Epithelial cell of proximal tubule (primary cell): Measurements from ENCODE around the gene CPNE9. TPM values are rescaled to one million over a fixed set of nuclear protein-coding genes. Genes with fewer than 3 reads are reported as not detected.
A peak's percentile ranks its signal among the peaks of the same experiment; 100 is the strongest.

Experiments used
- DNase-seq: peaks from one replicate; pipeline ENCODE4 v3.0.0-alpha.2; 2011; ENCODE audit warnings: low read depth
- H3K4me3 ChIP-seq: 2 replicates; pipeline ENCODE4 v1.5.1; 2011; ENCODE audit warnings: low read depth, mild to moderate bottlenecking, low read length
- total RNA-seq: library from RNA; depleted of rRNA; stranded (reverse); fragments of >200 nt; gene quantifications from 2 replicates; pipeline ENCODE4 v1.2.3, GENCODE V29; 2015
- TF ChIP-seq, protein P1 (sequence below): conservative IDR thresholded peaks from 2 replicates; pipeline ENCODE4 v1.5.1; 2012; ENCODE audit warnings: low read depth, mild to moderate bottlenecking, low read length

The CPNE9 gene
- total RNA-seq, 1 donor from 2014 or later = not detected

DNA sequence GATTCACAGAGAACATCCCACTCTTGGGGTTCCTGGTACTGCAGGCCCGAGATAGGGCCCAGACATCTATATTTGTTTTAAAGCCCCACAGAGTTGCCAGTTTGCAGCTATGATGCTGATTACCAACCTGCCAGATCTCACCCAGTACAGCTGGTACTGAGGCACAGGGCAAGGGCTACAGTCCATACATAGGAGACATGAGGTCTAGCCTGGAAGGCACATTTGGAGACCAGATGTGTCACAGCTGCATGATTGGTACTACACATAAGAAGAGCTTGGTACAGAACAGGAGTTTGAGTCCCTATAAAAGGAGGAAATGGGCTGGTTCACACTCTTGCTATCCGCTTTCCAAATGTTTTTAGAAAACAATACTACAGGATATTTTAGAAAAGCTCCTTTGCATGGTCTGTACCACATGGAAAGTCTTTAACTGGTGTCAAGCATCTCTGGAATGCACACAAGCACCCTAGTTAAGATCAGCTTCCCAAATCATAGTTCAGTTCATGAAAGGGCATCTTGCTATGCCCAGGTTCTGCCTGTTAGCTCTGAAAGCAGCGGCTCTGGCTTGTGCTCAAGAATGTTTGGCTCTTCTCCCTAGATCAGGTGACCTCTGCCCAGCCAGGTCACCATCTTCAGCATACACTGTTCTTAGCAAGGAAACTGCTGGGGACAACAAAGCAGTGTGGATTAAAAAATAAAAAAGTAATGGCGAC lies 33.8 kb upstream of the CPNE9 start:
- TF ChIP-seq, protein P1, sequence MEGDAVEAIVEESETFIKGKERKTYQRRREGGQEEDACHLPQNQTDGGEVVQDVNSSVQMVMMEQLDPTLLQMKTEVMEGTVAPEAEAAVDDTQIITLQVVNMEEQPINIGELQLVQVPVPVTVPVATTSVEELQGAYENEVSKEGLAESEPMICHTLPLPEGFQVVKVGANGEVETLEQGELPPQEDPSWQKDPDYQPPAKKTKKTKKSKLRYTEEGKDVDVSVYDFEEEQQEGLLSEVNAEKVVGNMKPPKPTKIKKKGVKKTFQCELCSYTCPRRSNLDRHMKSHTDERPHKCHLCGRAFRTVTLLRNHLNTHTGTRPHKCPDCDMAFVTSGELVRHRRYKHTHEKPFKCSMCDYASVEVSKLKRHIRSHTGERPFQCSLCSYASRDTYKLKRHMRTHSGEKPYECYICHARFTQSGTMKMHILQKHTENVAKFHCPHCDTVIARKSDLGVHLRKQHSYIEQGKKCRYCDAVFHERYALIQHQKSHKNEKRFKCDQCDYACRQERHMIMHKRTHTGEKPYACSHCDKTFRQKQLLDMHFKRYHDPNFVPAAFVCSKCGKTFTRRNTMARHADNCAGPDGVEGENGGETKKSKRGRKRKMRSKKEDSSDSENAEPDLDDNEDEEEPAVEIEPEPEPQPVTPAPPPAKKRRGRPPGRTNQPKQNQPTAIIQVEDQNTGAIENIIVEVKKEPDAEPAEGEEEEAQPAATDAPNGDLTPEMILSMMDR = no peak
- H3K4me3 ChIP-seq = no peak overlapping the region
- peak; percentile 36 for DNase-seq

DNA sequence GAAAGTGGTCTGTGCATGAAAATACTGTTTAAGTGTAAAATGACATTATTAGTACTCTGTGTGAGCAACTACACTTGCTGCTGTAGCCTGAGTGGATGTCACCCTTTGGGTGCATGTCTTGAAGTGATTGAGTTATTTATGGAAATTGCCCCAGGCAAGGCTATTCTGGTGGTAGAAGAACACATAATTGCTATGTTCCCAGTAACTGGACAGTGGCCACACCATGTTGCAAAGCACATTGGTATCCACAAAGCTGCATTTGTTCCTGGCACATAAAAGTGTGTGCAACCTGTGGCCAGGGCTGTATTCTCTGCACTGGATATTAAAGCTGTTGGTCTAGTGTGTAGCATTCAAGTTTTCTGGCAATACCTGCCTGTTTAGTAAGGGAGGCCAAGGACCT lies 30.6 kb upstream of the CPNE9 start:
- no peak overlapping the region for H3K4me3 ChIP-seq
- no peak for DNase-seq
- TF ChIP-seq, protein P1 = no peak

DNA sequence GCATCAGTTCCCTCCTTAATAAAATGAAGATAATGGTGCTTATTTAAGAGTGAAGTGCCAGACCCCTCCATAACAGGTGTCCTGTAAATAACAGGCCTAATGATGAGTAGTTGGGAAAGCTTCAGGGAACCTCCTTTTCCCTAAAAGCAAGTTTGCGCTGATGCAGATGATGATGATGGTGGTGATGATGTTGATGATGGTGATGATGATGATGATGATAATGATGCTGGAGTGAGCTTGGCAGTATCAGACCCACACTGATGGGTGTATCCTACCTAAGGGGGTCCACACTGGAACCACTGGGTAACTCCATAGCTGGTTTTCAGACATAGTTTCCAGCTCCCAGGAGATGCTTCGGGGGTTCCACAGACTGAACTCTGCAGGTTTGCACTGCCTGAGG lies 29.9 kb upstream of the CPNE9 start:
- TF ChIP-seq, protein P1 = no peak
- DNase-seq = no peak
- H3K4me3 ChIP-seq = no peak overlapping the region

DNA sequence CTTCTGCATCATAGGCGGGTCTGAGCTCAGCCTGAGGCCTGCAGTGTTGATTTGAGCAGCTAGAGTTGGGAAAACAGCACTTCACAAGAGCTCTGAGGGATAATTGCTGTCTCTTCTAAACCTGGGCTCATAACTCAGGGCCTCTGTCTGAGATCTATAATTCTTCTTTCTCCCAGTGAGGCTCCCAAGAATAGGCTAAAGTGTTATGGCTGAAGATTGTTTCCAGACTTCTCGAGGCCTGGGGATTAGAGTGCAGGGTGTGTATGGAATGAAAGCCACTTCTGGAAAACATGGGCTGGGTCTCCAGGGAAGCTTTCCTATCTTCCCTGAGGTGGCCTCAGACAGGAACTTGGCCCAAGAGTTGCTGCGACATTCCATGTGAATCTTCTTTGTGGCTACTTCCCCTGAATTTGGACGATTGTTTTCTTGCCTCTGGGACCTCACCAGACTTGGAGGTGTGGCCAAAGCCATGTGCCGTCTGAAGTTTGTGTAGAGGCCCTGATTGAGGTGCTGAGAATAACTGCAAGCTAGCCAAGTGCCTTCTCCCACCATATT lies 27.8 kb upstream of the CPNE9 start:
- TF ChIP-seq, protein P1 = no peak
- H3K4me3 ChIP-seq = no peak overlapping the region
- DNase-seq = no peak

DNA sequence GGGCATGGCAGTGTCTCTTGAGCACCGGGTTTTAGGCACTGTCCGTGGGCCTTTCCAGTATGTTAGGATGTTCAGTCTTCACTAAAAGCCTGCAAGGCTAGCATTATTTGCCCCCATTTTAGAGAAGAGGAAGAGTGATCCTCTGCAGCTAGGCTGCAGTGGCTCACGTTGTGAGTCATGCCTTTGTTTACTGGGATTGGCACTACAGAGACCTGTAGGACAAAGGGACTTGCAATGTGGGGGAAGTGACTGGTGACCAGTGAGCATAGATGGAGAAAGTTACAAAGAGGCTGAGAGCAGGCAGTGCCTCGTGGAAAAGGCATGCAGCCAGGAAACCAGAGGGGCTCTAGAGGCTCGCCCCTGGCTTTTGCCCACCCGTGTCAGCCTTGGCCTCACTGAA lies 26.8 kb upstream of the CPNE9 start:
- H3K4me3 ChIP-seq = no peak overlapping the region
- TF ChIP-seq, protein P1 = no peak
- no peak for DNase-seq

DNA sequence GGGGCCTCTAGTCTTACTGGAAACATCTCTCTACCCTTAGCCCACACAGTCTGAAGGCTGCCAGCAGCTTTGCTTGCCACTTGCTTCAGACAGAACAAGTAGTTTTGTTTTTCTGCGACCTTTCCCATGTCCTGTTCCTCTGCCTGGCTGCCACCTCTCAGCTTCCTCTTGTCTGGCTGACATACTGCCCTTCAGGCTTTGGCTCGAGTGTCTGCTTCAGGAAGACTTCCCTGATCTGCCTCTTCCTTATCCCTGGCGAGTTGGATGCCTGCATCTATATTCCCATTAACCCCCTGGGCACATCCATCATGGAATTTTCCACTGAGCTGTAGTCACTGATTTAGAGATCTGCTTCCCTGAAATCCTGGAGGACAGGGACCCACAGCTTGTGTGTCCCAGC lies 25.1 kb upstream of the CPNE9 start:
- H3K4me3 ChIP-seq = no peak overlapping the region
- DNase-seq = no peak
- TF ChIP-seq, protein P1 = no peak
